HUES48 (cell line): Measurements from ENCODE around the gene TSPAN9.

Experiments used
- H3K27ac ChIP-seq: one replicate; pipeline ENCODE4 v1.7.0; 2013; ENCODE audit warnings: low read depth, low read length, inconsistent platforms
- H3K27me3 ChIP-seq: 2 replicates; pipeline ENCODE4 v1.6.1; 2013; ENCODE audit warnings: mild to moderate bottlenecking, low read length; ENCODE audit not compliant: control insufficient read depth, insufficient read depth
- H3K36me3 ChIP-seq: 2 replicates; pipeline ENCODE4 v1.6.1; 2013; ENCODE audit warnings: low read length; ENCODE audit not compliant: control insufficient read depth, insufficient read depth
- H3K4me1 ChIP-seq: 2 replicates; pipeline ENCODE4 v1.6.1; 2013; ENCODE audit warnings: mild to moderate bottlenecking, low read length; ENCODE audit not compliant: control insufficient read depth, insufficient read depth
- H3K4me3 ChIP-seq: 2 replicates; pipeline ENCODE4 v1.5.1; 2013; ENCODE audit warnings: mild to moderate bottlenecking, low read depth, low read length
- H3K9ac ChIP-seq: 2 replicates; pipeline ENCODE4 v1.6.1; 2013; ENCODE audit warnings: mild to moderate bottlenecking, low read depth, low read length, moderate library complexity
- H3K9me3 ChIP-seq: 2 replicates; pipeline ENCODE4 v1.6.1; 2013; ENCODE audit warnings: low read length; ENCODE audit not compliant: control insufficient read depth, insufficient read depth

The TSPAN9 gene

DNA sequence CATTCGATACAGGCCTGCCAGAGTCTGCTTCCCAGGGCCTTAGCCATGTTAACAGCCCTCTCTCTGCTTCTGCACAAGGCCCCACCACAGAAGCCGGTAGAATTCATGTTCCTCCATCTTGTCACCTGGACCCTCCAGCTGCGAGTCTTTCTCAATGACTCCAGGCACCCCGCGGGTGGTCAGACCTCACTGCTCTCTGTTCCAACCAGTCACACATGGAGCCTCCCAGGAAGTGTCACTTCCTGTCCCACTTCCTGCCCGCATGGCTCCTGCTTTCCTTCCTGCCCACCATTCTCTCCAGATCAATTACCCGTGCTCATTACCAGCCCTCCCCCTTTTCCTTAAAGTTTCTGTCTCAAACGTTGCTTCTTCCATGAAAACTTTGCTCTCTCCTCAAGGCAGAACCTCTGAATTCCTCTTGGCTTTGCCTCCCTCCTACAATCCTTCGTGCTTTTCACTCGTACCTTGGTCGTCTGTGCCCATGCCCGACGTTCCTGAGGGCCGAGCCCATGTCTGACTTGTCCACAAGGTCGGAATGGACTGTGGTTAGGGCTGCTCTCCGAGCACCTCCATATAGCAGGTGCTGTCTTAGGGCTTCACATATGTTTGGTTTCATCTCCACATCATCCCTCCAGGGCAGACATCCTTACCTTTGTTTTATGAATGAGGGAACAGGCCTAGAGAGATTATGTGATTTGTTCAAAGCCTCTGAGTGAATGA is 172.1 kb downstream of the TSPAN9 start:
- Histone ChIP-seq H3K27ac (no peak overlapping the region), H3K4me3 (no peak overlapping the region), H3K36me3 (no peaks in the 10 kb centered on the region), H3K27me3 (no peaks in the 10 kb centered on the region), H3K4me1 (no peaks in the 10 kb centered on the region), H3K9ac (no peak overlapping the region), H3K9me3 (no peaks in the 10 kb centered on the region)

DNA sequence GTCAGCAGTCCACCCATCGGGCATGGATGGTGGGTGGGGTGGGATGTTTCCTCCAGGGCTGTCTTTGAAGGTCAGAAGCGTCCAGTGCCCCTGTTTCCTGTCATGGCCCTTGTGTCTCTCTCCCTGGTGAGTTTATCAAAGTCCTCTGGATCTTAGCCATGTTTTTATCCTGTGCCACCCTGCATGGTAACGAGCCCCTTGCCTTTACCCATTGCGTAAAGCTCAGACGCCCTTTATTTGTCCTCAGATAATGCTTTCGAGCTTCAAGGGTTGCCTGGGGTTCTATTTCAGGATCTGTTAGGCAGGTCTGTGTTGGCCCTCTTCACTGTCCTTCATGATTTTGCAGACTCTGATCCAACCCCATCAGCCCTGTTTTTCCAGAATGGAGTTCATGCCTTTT is 172.9 kb downstream of the TSPAN9 start:
- no peak overlapping the region for H3K4me3 ChIP-seq
- no peaks in the 10 kb centered on the region for H3K4me1 ChIP-seq
- H3K9me3 ChIP-seq: no peaks in the 10 kb centered on the region
- no peak overlapping the region for H3K27ac ChIP-seq
- no peaks in the 10 kb centered on the region for H3K36me3 ChIP-seq
- H3K27me3 ChIP-seq: no peaks in the 10 kb centered on the region
- no peak overlapping the region for H3K9ac ChIP-seq

DNA sequence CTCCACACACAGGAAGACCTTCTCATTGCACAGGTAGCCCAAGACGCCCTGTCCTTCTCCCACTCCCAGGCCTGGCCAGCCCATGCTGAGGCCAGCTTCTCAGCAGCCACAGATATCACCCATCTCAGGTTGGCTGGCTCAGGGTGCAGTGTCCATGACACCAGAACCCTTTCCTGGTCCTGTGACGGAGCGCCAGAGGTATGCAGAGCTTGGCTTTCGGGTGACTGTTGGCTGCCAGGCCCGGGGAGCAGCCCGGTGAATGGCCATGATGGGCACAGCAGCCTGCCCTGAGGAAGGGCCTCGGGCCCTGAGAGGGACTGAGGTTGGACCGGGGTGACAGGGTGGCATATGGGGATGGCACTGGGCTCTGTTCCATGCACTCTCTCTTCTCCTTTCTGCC is 173.4 kb downstream of the TSPAN9 start:
- Histone ChIP-seq H3K4me3 (no peak overlapping the region), H3K27ac (no peak overlapping the region), H3K36me3 (no peaks in the 10 kb centered on the region), H3K27me3 (no peaks in the 10 kb centered on the region), H3K4me1 (no peaks in the 10 kb centered on the region), H3K9me3 (no peaks in the 10 kb centered on the region), H3K9ac (no peak overlapping the region)

DNA sequence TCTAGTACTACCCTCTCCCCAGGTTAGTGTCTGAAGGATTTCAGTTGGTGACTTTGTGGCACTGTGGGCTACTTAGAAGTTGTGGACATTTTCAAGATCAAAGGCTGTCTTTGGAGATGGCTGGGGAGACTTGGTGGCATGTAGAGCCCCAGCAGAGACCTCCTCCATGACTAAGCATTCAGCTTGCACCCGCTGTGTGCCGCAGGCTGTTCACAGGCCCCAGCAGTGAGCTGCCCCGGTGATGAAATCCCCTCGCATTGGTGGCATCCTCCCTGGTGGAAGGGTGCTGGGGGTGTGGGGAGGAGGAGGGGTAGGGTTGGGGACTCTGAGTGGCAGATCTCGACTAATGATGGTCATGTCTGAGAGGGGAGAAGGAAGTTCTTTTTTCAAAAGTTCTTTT is 173.9 kb downstream of the TSPAN9 start:
- no peaks in the 10 kb centered on the region for H3K9me3 ChIP-seq
- H3K36me3 ChIP-seq: no peaks in the 10 kb centered on the region
- H3K27ac ChIP-seq: no peak overlapping the region

DNA sequence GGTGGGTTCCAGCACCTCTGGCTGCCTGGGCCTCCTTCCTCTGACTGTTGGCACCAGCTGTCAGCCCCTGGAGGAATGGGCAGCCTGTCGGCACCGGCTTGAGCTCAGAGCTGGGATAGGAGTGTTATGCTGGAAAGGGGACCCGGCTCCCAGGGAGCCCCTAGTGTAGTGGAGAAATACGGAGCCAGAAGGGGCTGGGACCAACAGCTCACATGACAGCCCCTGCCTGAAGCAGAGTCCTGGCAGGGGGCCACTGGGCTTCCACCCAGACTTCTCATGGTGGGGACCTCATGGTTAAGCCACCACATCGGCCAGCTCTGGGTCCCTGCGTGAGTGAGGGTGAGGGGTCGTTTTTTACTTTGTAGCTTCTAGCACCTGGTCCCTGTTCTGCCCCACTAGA is 174.5 kb downstream of the TSPAN9 start:
- H3K27me3 ChIP-seq: no peaks in the 10 kb centered on the region
- no peak overlapping the region for H3K27ac ChIP-seq
- H3K4me3 ChIP-seq: no peak overlapping the region
- no peak overlapping the region for H3K9ac ChIP-seq
- no peaks in the 10 kb centered on the region for H3K4me1 ChIP-seq
- H3K36me3 ChIP-seq: no peaks in the 10 kb centered on the region
- H3K9me3 ChIP-seq: no peaks in the 10 kb centered on the region

More for the DNA sequence above, 173.9 kb downstream of the TSPAN9 start:
- H3K4me1 ChIP-seq: no peaks in the 10 kb centered on the region
- H3K27me3 ChIP-seq: no peaks in the 10 kb centered on the region
- H3K9ac ChIP-seq: no peak overlapping the region
- H3K4me3 ChIP-seq: no peak overlapping the region

DNA sequence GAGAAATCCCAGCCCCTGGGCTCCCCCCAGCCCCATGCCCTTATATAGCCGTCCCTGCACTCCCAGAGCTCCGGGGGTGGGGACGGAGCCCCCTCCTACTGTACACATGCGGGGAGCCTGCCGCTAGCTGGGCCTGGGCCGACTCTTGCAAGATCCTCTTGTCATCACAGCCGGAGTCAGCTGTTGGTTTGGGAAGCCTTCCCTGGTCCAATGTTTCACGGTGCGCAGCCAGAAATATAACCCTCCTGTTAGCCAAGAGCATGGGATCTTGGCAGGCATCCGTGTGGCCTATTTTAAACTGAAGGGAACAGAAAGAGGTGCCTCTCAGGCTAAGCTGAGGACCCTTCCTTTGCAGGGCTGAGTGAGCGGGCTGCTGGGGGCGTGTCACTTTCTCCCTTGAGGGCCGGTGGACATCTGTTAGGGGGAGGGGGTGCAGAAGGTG is 175.3 kb downstream of the TSPAN9 start:
- Histone ChIP-seq H3K9ac (no peak overlapping the region), H3K27ac (no peak overlapping the region), H3K36me3 (no peaks in the 10 kb centered on the region), H3K4me3 (no peak overlapping the region), H3K9me3 (no peaks in the 10 kb centered on the region), H3K4me1 (no peaks in the 10 kb centered on the region), H3K27me3 (no peaks in the 10 kb centered on the region)

DNA sequence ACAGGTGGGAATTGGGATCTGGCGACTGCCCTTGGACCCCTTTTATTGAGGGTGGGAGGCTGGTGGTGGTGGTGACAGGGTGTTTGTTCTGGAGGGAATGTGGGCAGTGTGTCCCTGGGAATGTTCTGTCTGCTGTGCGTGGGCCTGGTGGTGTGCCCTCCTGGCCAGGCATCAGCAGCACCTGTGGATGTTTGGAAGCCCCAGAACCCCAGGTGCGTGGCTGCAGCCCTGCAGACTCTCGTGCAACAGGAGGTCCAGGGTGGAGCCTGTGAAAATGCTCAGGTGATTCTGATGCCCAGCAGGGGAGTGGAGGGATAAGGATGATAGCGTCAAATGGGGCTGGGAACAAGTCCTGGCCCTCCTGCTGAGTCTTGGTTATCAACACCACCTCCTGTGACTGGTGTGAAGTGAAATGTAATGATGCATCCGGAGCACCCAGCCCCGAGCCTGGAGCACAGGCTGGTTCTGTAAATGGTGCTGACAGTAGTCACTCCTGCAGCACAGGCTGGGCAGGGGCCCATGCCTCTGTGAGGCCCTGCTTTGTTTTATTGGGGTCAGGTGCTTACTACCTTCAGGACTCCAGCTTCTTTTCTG is 176.6 kb downstream of the TSPAN9 start:
- H3K4me3 ChIP-seq: no peak overlapping the region
- no peaks in the 10 kb centered on the region for H3K36me3 ChIP-seq
- no peaks in the 10 kb centered on the region for H3K9me3 ChIP-seq
- no peaks in the 10 kb centered on the region for H3K4me1 ChIP-seq
- H3K27me3 ChIP-seq: no peaks in the 10 kb centered on the region
- H3K9ac ChIP-seq: no peak overlapping the region
- H3K27ac ChIP-seq: no peak overlapping the region

DNA sequence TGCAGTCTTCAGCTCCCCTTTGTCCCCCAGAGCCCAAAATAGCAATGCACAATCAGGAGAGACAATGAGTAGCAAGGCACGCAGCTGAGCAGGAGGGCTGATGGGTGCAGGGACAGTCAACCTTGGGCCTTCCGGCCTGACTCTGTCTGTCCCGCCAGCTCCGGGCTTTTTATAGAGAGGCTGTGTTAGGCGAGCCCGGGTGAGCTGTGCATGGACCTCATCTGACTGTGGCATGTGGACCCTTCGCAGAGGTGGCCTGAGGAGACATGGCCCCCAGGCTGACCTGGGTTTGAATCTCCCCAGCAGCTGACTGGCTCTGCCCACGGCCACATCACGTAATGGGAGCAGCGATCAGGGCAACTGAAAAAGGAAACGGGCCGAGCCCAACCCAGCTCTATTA is 177.9 kb downstream of the TSPAN9 start:
- H3K9me3 ChIP-seq: no peaks in the 10 kb centered on the region
- H3K4me3 ChIP-seq: no peak overlapping the region
- H3K36me3 ChIP-seq: no peaks in the 10 kb centered on the region
- no peak overlapping the region for H3K9ac ChIP-seq
- H3K27me3 ChIP-seq: no peaks in the 10 kb centered on the region
- H3K4me1 ChIP-seq: no peaks in the 10 kb centered on the region
- no peak overlapping the region for H3K27ac ChIP-seq

DNA sequence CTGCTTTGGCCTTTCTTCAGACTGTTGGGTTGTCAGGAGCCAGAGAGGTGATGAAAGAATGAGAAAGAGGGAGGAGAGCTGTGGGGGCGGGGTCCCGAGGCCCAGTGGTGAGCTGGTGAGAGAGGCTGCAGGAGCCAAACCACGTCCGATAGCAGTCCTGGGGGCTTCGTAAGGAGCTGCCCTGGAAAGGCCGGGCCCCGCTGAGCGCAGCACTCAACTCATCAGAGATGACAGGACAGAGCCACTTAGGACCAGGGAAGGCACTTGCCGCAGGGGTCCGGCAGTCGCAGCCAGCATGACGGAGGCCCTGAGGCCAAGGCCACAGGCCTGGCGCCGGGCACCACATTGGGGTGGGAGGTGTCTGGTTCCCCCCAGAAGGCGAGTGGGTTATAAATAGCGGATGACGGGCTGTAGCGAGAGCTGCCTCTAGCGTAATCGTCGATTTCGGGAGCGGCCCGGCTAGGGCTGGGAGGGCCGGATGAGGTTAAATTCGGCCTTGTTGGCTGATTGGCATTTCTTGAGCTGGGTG is 179.0 kb downstream of the TSPAN9 start:
- H3K9me3 ChIP-seq: no peaks in the 10 kb centered on the region
- no peaks in the 10 kb centered on the region for H3K27me3 ChIP-seq
- H3K36me3 ChIP-seq: no peaks in the 10 kb centered on the region
- H3K27ac ChIP-seq: no peak overlapping the region
- no peak overlapping the region for H3K9ac ChIP-seq
- H3K4me3 ChIP-seq: no peak overlapping the region
- H3K4me1 ChIP-seq: no peaks in the 10 kb centered on the region

DNA sequence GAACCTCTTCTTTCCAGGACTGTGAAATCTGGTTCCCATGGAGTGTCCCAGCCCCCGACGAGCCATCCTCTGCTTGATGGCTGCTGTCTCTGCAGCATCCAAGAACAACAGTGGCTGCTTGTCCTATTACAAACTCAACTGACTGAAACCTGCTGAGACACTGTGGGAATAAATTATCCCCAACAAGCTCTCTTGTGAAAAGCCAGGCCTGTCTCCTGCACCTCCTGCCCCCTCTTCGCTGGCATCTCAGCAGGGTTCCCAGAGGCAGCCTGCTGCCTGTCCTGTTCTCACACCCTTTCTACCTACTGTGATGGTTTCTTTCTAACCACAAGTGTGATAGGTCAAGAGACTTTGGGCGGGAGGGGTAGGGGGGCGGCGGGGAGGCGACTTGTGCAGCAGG is 180.2 kb downstream of the TSPAN9 start:
- Histone ChIP-seq H3K36me3 (no peaks in the 10 kb centered on the region), H3K27me3 (no peaks in the 10 kb centered on the region), H3K27ac (no peak overlapping the region), H3K4me3 (no peak overlapping the region), H3K9me3 (no peaks in the 10 kb centered on the region), H3K9ac (no peak overlapping the region), H3K4me1 (no peaks in the 10 kb centered on the region)

DNA sequence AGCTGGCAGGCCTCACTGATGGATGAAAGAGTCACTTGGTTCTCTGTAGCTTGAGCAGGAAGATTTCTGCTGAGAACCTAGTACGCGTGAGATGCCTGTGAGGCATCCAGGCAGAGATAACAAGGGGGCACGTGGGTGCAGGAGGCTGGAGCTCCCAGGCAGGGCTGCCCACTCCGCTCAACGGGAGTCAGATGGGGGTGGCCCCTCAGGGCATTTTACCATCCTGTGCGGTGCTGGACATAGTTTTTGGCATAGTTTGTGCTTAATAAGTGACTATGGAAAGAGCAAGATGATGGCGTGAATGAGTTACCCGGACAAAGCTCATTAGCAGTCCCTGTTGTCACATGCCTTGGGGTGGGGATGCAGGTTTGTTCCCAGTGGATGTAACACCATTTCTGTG is 182.8 kb downstream of the TSPAN9 start:
- no peak overlapping the region for H3K9ac ChIP-seq

More for the DNA sequence above, 182.8 kb downstream of the TSPAN9 start:
- H3K4me3 ChIP-seq: no peak overlapping the region
- no peak overlapping the region for H3K27ac ChIP-seq
- no peaks in the 10 kb centered on the region for H3K27me3 ChIP-seq
- H3K36me3 ChIP-seq: no peaks in the 10 kb centered on the region
- H3K9me3 ChIP-seq: no peaks in the 10 kb centered on the region
- no peaks in the 10 kb centered on the region for H3K4me1 ChIP-seq
